G401 (cell line): ENCODE results near the gene TDRD7. TPM values are rescaled to one million over a fixed set of nuclear protein-coding genes. Genes with fewer than 3 reads are reported as not detected.

Experiments
- DNase-seq: peaks from one replicate; pipeline ENCODE4 v3.0.0-alpha.2; 2015; ENCODE audit warnings: low spot score
- in situ Hi-C: cut with HindIII; loops from 2 replicates; pipeline ENCODE4 v1.10.0; 2016; ENCODE audit warnings: low sequenced_read_pairs, mixed read lengths
- total RNA-seq: library from RNA; depleted of rRNA; stranded (reverse); fragments of >200 nt; shearing (Covaris generic); gene quantifications from 2 replicates; pipeline ENCODE4 v1.2.3, GENCODE V29; 2014

TDRD7 gene
- total RNA-seq, 1 experiment from 2014 or later = 0.20 TPM

- DNase-seq = peak; percentile 57
- in situ Hi-C loops = no loop called here
These were observed 25.0 kb upstream of the TDRD7 start for GRCh38 chr9:97386733-97387503.

- in situ Hi-C loops = no loop called here
- DNase-seq = no peak
These were observed 24.4 kb upstream of the TDRD7 start for GRCh38 chr9:97387504-97387886.

- in situ Hi-C loops = no loop called here
- no peak for DNase-seq
These were observed 23.8 kb upstream of the TDRD7 start for GRCh38 chr9:97387936-97388684.

- in situ Hi-C loops = no loop called here
- no peak for DNase-seq
These were observed 23.1 kb upstream of the TDRD7 start for GRCh38 chr9:97388721-97389238.

- no peak for DNase-seq
- in situ Hi-C loops = no loop called here
These were observed 22.6 kb upstream of the TDRD7 start for GRCh38 chr9:97389249-97389648.

GRCh38 chr9:97390791-97391406 is 21.0 kb upstream of the TDRD7 start:
- no peak for DNase-seq
- in situ Hi-C loops = no loop called here

GRCh38 chr9:97394881-97395280 is 17.0 kb upstream of the TDRD7 start:
- DNase-seq = no peak
- in situ Hi-C loops = no loop called here

- DNase-seq = no peak
- in situ Hi-C loops = no loop called here
These were observed 16.2 kb upstream of the TDRD7 start for GRCh38 chr9:97395745-97396144.

- no peak for DNase-seq
- in situ Hi-C loops = no loop called here
These were observed 15.6 kb upstream of the TDRD7 start for GRCh38 chr9:97396256-97396655.

- in situ Hi-C loops = no loop called here
- no peak for DNase-seq
These were observed 14.7 kb upstream of the TDRD7 start for GRCh38 chr9:97397220-97397619.

GRCh38 chr9:97398999-97399758 is 12.7 kb upstream of the TDRD7 start:
- in situ Hi-C loops = no loop called here
- no peak for DNase-seq

- in situ Hi-C loops = no loop called here
- DNase-seq = no peak
These were observed 8.1 kb upstream of the TDRD7 start for GRCh38 chr9:97403746-97404316.

- DNase-seq = no peak
- in situ Hi-C loops = no loop called here
These were observed 6.3 kb upstream of the TDRD7 start for GRCh38 chr9:97405551-97405950.

- in situ Hi-C loops = no loop called here
These were observed 5.2 kb upstream of the TDRD7 start for GRCh38 chr9:97406620-97407177.

GRCh38 chr9:97408562-97408961 is 3.3 kb upstream of the TDRD7 start:
- in situ Hi-C loops = no loop called here
- no peak for DNase-seq

More at GRCh38 chr9:97406620-97407177, 5.2 kb upstream of the TDRD7 start:
- DNase-seq = no peak

- in situ Hi-C loops = no loop called here
These were observed 482 bp upstream of the TDRD7 start for GRCh38 chr9:97411440-97411788.

GRCh38 chr9:97412626-97413385 is 910 bp downstream of the TDRD7 start:
- peak; percentile 38 for DNase-seq
- in situ Hi-C loops = no loop called here

More at GRCh38 chr9:97411440-97411788, 482 bp upstream of the TDRD7 start:
- peak; percentile 33 for DNase-seq

GRCh38 chr9:97413462-97413861 is 1.6 kb downstream of the TDRD7 start:
- in situ Hi-C loops = no loop called here
- DNase-seq = peak; percentile 11
